BJ (cell line): ENCODE data around the gene KIF1B. TPM values are rescaled to one million over a fixed set of nuclear protein-coding genes. Genes with fewer than 3 reads are reported as not detected.

Experiments
- CTCF ChIA-PET: fragments of 350-600 bp; formaldehyde crosslinking; extraction: SDS; loops from one replicate; lab custom pipeline; 2021; ENCODE audit warnings: antibody characterized with exemption, inconsistent platforms; lab: Yijun Ruan, JAX
- POLR2A ChIA-PET: fragments of 300-600 bp; sonication (Branson Sonifier 250); formaldehyde crosslinking; extraction: SDS; loops from one replicate; lab custom pipeline; 2021; ENCODE audit warnings: antibody characterized with exemption; lab: Charles Lee
- DNase-seq: peaks from one replicate; pipeline ENCODE4 v3.0.0-alpha.2; 2011; ENCODE audit warnings: low read depth
- H3K27me3 ChIP-seq: 2 replicates; pipeline ENCODE4 v1.6.0; 2011; ENCODE audit warnings: low read length; ENCODE audit not compliant: control insufficient read depth, insufficient read depth
- H3K36me3 ChIP-seq: 2 replicates; pipeline ENCODE4 v1.5.1; 2011; ENCODE audit warnings: low read length; ENCODE audit not compliant: control insufficient read depth, insufficient read depth
- H3K4me3 ChIP-seq: 2 replicates; pipeline ENCODE4 v1.5.1; 2011; ENCODE audit warnings: low read depth, mild to moderate bottlenecking, control low read depth, low read length
- CTCF ChIP-seq: IDR thresholded peaks from 2 replicates; pipeline ENCODE4 v1.5.1; 2011; ENCODE audit warnings: low read depth, mild to moderate bottlenecking, control low read depth, inconsistent platforms, low read length, moderate library complexity; ENCODE audit not compliant: insufficient read depth
- polyA plus RNA-seq: library from polyadenylated mRNA; depleted of rRNA; stranded (reverse); fragments of >200 nt; gene quantifications from 2 replicates; pipeline ENCODE4 v1.2.3, GENCODE V29; 2011

The KIF1B gene
- polyA plus RNA-seq, 1 experiment = 11.8 TPM

GRCh38 chr1:10299151-10299550, 88.8 kb downstream of the KIF1B start:
- Histone ChIP-seq H3K36me3 (peaks cover 9% of the 10 kb centered on the region), H3K4me3 (no peak overlapping the region), H3K27me3 (no peaks in the 10 kb centered on the region)
- ChIA-PET CTCF (interaction anchor here (0.6 kb wide), 1 partner anchor 348 kb away, joined by 3 read pairs; no protein-coding TSS in a partner anchor), POLR2A (no interaction called here)
- no peak for TF ChIP-seq CTCF
- no peak for DNase-seq

DNA sequence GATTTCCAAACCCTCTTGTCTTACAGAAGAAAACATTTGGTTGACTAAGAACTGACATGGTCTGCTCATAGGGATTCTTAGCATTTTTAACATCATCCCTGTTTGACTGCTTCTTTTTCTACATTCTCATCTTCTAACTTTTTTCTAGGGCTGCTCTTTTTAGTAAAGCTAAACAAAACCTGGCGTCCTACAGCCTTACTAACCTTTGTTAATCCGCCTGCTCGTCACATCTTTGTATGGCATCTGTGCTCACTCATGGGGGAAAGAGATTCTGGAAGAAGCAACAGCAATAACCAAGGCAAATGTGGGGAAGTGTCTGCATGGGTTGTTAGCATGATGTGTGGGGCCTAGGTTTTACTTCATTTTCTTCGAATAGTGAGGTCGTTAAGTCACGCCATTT, 92.0 kb downstream of the KIF1B start:
- TF ChIP-seq CTCF = no peak
- CTCF ChIA-PET = interaction anchor here (1.0 kb wide), 1 partner anchor 14 kb away, joined by 3 read pairs; no protein-coding TSS in a partner anchor
- POLR2A ChIA-PET = no interaction called here
- H3K27me3 ChIP-seq = no peaks in the 10 kb centered on the region
- no peak for DNase-seq
- no peak overlapping the region for H3K4me3 ChIP-seq
- H3K36me3 ChIP-seq = peaks cover 10% of the 10 kb centered on the region

DNA sequence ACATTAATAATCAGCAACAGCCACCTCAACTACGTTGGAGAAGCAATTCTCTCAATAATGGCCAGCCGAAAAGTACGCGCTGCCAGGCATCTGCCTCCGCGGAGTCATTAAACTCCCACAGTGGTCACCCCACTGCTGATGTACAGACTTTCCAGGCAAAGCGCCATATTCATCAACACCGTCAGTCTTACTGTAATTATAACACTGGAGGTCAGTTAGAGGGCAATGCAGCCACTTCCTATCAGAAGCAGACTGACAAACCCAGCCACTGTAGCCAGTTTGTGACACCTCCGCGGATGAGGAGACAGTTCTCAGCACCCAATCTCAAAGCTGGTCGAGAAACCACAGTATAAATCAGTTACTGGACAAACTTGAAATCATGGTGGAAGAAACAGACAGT, 93.9 kb downstream of the KIF1B start:
- DNase-seq = no peak
- no peak overlapping the region for H3K4me3 ChIP-seq
- H3K36me3 ChIP-seq = peaks cover 8% of the 10 kb centered on the region
- ChIA-PET CTCF (no interaction called here), POLR2A (no interaction called here)
- H3K27me3 ChIP-seq = no peaks in the 10 kb centered on the region
- TF ChIP-seq CTCF = no peak

DNA sequence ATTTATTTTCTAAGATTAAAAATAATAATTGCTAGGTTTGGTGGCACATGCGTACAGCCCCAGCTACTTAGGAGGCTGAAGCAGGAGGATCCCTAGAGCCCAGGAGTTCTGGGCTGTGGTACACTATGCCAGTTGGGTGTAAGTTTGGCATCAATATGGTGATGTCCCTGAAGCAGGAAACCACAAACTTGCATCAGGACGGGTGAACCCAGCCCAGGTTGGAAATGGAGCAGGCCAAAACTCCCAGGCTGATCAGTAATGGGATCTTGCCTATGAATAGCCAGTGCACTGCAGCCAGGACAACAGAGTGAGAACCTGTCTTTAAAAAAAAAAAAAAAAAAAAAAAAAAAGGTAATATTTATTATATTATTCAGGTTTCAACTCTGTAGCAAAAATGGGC, 96.1 kb downstream of the KIF1B start:
- no peaks in the 10 kb centered on the region for H3K27me3 ChIP-seq
- CTCF ChIA-PET = interaction anchor here (1.2 kb wide), 1 partner anchor 40 kb away, joined by 4 read pairs; no protein-coding TSS in a partner anchor
- POLR2A ChIA-PET = no interaction called here
- TF ChIP-seq CTCF = no peak
- no peak for DNase-seq
- H3K36me3 ChIP-seq = peaks cover 8% of the 10 kb centered on the region
- no peak overlapping the region for H3K4me3 ChIP-seq

DNA sequence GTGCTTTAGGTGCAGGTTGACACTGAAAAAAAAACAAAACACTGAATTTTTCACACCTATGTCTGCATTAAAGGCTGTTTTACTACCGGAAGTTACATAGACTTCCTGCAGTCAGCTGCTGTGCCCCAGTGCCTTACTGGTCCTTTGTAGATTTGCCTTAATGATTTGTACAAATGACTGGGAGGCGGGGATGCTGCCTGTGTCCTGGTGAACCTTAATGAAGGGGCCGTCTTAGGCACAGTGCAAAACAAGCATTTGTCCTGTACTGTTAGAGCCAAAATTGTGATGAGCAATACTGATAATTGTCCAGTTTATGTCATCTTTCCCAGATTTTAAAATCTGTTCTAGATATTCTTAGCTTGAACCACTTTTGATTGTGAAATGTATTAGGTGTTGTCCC, 97.6 kb downstream of the KIF1B start:
- ChIA-PET CTCF (interaction anchor here (0.7 to 0.8 kb wide), 2 partner anchors 11 to 22 kb away, joined by 3 read pairs; no protein-coding TSS in a partner anchor), POLR2A (no interaction called here)
- Histone ChIP-seq H3K4me3 (no peak overlapping the region), H3K27me3 (no peaks in the 10 kb centered on the region), H3K36me3 (peaks cover 8% of the 10 kb centered on the region)
- no peak for TF ChIP-seq CTCF
- no peak for DNase-seq
